ENCODE data around the gene SLF1.

- no peak for TF ChIP-seq CTCF (conservative IDR thresholded peaks at IDR 0.05 in 1 of 2, IDR thresholded peaks at IDR 0.05 in 1 of 2; ENCODE audit: extremely low read depth in 1 of 2, insufficient read depth in 1 of 2, low read depth in 1 of 2, low read length in 2 of 2)
- TF ChIP-seq EZH2 (IDR thresholded peaks at IDR 0.05; ENCODE audit: borderline replicate concordance, low read length): no peak
Measured at GRCh38 chr5:94690778-94691177, 72.3 kb downstream of the SLF1 start.

Data from mammary epithelial cell (primary cell).